Skeletal muscle tissue (tissue), 4 donors: Measurements from ENCODE around the gene LCMT1. TPM values are rescaled to one million over a fixed set of nuclear protein-coding genes. Genes with fewer than 3 reads are reported as not detected.
"Not testable (repeated sequence)": the region's sequence is repeated elsewhere in the genome, so short reads cannot be mapped to it uniquely, and the experiment has no call there.

Experiments
- H3K27ac ChIP-seq: one replicate; pipeline ENCODE4 v1.7.0; 2013; ENCODE audit warnings: mild to moderate bottlenecking, low read depth, low read length, inconsistent platforms
- H3K27me3 ChIP-seq, 3 donors: one replicate each; pipeline ENCODE4 v1.7.0; 2013; ENCODE audit warnings: low read length in 3 of 3; ENCODE audit not compliant: control insufficient read depth in 3 of 3, insufficient read depth in 3 of 3
- H3K36me3 ChIP-seq, 3 donors: one replicate each; pipeline ENCODE4 v1.7.0; 2013; ENCODE audit warnings: low read length in 3 of 3; ENCODE audit not compliant: control insufficient read depth in 3 of 3, insufficient read depth in 3 of 3
- H3K4me1 ChIP-seq, 3 donors: one replicate each; pipeline ENCODE4 v1.7.0; 2013; ENCODE audit warnings: low read length in 3 of 3, mild to moderate bottlenecking in 3 of 3; ENCODE audit not compliant: control insufficient read depth in 3 of 3, insufficient read depth in 3 of 3
- H3K4me3 ChIP-seq, 3 donors: one replicate each; pipeline ENCODE4 v1.7.0; 2013; ENCODE audit warnings: low read length in 3 of 3
- H3K9ac ChIP-seq, 3 donors: one replicate each; pipeline ENCODE4 v1.7.0; 2013; ENCODE audit warnings: low read length in 3 of 3, mild to moderate bottlenecking in 3 of 3, moderate library complexity in 2 of 3, low read depth in 1 of 3
- H3K9me3 ChIP-seq, 3 donors: one replicate each; pipeline ENCODE4 v1.7.0; 2013; ENCODE audit warnings: low read length in 3 of 3; ENCODE audit not compliant: control insufficient read depth in 3 of 3
- total RNA-seq: library from RNA; depleted of rRNA; stranded (reverse); fragments of >200 nt; gene quantifications from one replicate; pipeline ENCODE4 v1.2.3, GENCODE V29; 2014
- donor health status: Osteomylitis.

Gene LCMT1
- total RNA-seq, 1 donor from 2014 or later, result 40.2 TPM

GRCh38 chr16:25158401-25158800 is 46.9 kb downstream of the LCMT1 start:
- H3K9ac ChIP-seq, result no peak overlapping the region
- no peak overlapping the region for H3K27ac ChIP-seq
- H3K9me3 ChIP-seq, result no peaks in the 10 kb centered on the region
- H3K4me3 ChIP-seq, result no peak overlapping the region
- H3K27me3 ChIP-seq, result no peaks in the 10 kb centered on the region
- no peaks in the 10 kb centered on the region for H3K4me1 ChIP-seq
- H3K36me3 ChIP-seq, result peaks cover 9 to 45% (median 38%) of the 10 kb centered on the region in 3 donors

GRCh38 chr16:25161753-25162367 is 50.3 kb downstream of the LCMT1 start:
- Histone ChIP-seq H3K27ac (no peak overlapping the region), H3K9me3 (no peaks in the 10 kb centered on the region), H3K4me1 (no peaks in the 10 kb centered on the region), H3K27me3 (no peaks in the 10 kb centered on the region), H3K36me3 (peaks cover 31 to 70% (median 49%) of the 10 kb centered on the region in 3 donors), H3K4me3 (no peak overlapping the region), H3K9ac (no peak overlapping the region)

GRCh38 chr16:25163683-25164082 is 52.1 kb downstream of the LCMT1 start:
- no peaks in the 10 kb centered on the region for H3K27me3 ChIP-seq
- no peak overlapping the region for H3K27ac ChIP-seq
- H3K4me1 ChIP-seq, result no peaks in the 10 kb centered on the region
- no peak overlapping the region for H3K9ac ChIP-seq
- no peak overlapping the region for H3K4me3 ChIP-seq
- no peaks in the 10 kb centered on the region for H3K9me3 ChIP-seq
- peaks cover 28 to 70% (median 48%) of the 10 kb centered on the region in 3 donors for H3K36me3 ChIP-seq

DNA sequence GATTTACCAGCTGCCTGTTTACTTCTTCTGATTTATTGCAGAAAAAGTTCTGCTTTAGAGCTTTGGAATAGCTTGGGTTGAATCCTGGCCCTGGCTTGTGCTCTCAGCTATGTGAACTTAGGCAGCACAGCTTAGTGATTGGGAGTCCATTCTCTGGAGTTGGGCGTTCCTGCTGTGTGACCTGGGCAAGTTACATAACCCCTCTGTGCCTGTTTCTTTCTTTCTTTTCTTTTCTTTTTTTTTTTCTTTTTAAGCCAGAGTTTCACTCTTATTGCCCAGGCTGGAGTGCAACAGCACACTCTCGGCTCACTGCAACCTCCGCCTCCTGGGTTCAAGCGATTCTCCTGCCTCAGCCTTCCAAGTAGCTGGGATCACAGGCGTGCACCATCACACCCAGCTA is 53.7 kb downstream of the LCMT1 start:
- H3K9me3 ChIP-seq, result no peaks in the 10 kb centered on the region
- no peaks in the 10 kb centered on the region for H3K4me1 ChIP-seq
- no peaks in the 10 kb centered on the region for H3K27me3 ChIP-seq
- H3K36me3 ChIP-seq, result peaks cover 35 to 73% (median 58%) of the 10 kb centered on the region in 3 donors
- H3K4me3 ChIP-seq, result no peak overlapping the region
- H3K9ac ChIP-seq, result no peak overlapping the region
- no peak overlapping the region for H3K27ac ChIP-seq

- H3K4me1 ChIP-seq, result not testable (repeated sequence)
These were observed 56.4 kb downstream of the LCMT1 start for GRCh38 chr16:25167920-25168319.

DNA sequence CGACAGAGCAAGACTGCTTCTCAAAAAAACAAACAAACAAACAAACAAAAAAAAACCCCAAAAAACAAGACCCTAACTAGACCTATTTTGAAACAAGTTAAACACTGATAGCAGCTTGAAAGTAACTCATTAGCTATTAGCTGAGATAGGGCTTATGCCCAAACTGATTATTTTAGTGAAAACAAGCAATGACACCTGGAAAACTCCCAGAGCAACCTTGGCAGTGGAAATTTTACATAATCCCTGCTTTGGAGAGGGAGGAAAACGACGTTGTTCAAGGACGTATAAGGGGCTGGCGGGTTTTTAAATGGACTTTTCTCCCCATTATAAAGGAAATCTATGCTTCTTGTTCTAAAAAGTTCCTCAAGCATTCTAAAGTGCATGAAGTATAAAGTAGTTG is 59.8 kb downstream of the LCMT1 start:
- no peak overlapping the region for H3K4me3 ChIP-seq
- no peak overlapping the region for H3K27ac ChIP-seq
- no peaks in the 10 kb centered on the region for H3K4me1 ChIP-seq
- no peaks in the 10 kb centered on the region for H3K9me3 ChIP-seq
- H3K36me3 ChIP-seq, result peaks cover 24 to 68% (median 57%) of the 10 kb centered on the region in 3 donors
- no peak overlapping the region for H3K9ac ChIP-seq
- no peaks in the 10 kb centered on the region for H3K27me3 ChIP-seq

More at GRCh38 chr16:25167920-25168319, 56.4 kb downstream of the LCMT1 start:
- not testable (repeated sequence) for H3K27ac ChIP-seq, H3K27me3 ChIP-seq, H3K9me3 ChIP-seq, H3K9ac ChIP-seq, H3K4me3 ChIP-seq
- peaks cover 40 to 79% (median 62%) of the 10 kb centered on the region in 3 donors for H3K36me3 ChIP-seq

DNA sequence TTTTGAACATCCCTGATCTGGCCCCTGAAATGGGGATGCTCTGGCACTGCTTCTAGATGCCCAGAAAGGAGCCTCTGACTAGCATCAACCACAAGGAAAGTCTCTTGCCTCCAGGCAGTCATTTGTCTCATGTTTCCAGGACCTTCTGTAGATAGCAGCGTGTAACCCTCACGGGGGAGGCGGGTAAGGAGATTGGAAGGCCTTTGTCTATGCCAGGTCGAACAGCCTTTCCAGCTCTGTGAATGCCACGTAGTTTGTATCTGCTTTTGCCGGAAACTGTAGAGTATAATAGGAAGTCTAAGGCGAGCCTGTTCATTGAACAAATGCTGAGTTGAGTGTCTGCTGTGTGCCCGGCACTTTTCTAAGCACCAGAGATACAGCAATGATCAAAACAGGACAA is 61.3 kb downstream of the LCMT1 start:
- H3K9ac ChIP-seq, result no peak overlapping the region
- H3K36me3 ChIP-seq, result peaks cover 17 to 63% (median 51%) of the 10 kb centered on the region in 3 donors
- H3K27me3 ChIP-seq, result no peaks in the 10 kb centered on the region
- H3K9me3 ChIP-seq, result no peaks in the 10 kb centered on the region
- H3K27ac ChIP-seq, result no peak overlapping the region
- no peak overlapping the region for H3K4me3 ChIP-seq
- H3K4me1 ChIP-seq, result no peaks in the 10 kb centered on the region

DNA sequence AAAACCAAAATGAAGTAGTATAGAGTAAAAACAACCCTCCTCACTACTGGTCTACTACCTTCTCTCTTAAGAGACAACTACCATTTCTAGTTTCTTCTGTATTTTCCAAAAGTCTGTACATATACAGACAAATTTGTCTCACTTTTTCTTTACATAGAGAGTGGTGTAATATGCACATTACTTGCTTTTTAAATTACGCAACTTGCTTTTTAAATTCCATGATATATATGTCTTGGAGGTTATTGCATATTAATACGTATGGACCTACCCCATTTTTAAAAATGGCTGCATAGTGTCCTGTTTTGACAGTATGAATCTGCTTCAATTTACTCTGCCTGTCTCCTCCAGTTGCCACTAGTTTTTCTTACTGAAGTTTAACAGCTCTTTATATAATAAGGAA is 62.7 kb downstream of the LCMT1 start:
- H3K4me3 ChIP-seq, result no peak overlapping the region
- no peaks in the 10 kb centered on the region for H3K9me3 ChIP-seq
- no peak overlapping the region for H3K27ac ChIP-seq
- H3K4me1 ChIP-seq, result no peaks in the 10 kb centered on the region
- peaks cover 21 to 60% (median 50%) of the 10 kb centered on the region in 3 donors for H3K36me3 ChIP-seq
- no peaks in the 10 kb centered on the region for H3K27me3 ChIP-seq
- no peak overlapping the region for H3K9ac ChIP-seq

GRCh38 chr16:25176136-25176535 is 64.6 kb downstream of the LCMT1 start:
- Histone ChIP-seq H3K27me3 (no peaks in the 10 kb centered on the region), H3K9ac (no peak overlapping the region), H3K4me1 (no peaks in the 10 kb centered on the region), H3K4me3 (no peak overlapping the region), H3K9me3 (no peaks in the 10 kb centered on the region), H3K27ac (no peak overlapping the region), H3K36me3 (peaks cover 14 to 47% (median 35%) of the 10 kb centered on the region in 3 donors)

- H3K4me1 ChIP-seq, result no peaks in the 10 kb centered on the region
- H3K36me3 ChIP-seq, result peaks cover 14 to 36% (median 31%) of the 10 kb centered on the region in 3 donors
- no peaks in the 10 kb centered on the region for H3K27me3 ChIP-seq
- no peak overlapping the region for H3K9ac ChIP-seq
- no peak overlapping the region for H3K27ac ChIP-seq
- H3K4me3 ChIP-seq, result no peak overlapping the region
- H3K9me3 ChIP-seq, result no peaks in the 10 kb centered on the region
These were observed 65.9 kb downstream of the LCMT1 start for GRCh38 chr16:25177512-25177830.
